CD1c-positive myeloid dendritic cell (primary cell): ENCODE results near the gene SLK.

Experiments used
- DNase-seq: peaks from one replicate; pipeline ENCODE4 v3.0.0-alpha.2; 2016; ENCODE audit errors: extremely low spot score

SLK gene

DNA sequence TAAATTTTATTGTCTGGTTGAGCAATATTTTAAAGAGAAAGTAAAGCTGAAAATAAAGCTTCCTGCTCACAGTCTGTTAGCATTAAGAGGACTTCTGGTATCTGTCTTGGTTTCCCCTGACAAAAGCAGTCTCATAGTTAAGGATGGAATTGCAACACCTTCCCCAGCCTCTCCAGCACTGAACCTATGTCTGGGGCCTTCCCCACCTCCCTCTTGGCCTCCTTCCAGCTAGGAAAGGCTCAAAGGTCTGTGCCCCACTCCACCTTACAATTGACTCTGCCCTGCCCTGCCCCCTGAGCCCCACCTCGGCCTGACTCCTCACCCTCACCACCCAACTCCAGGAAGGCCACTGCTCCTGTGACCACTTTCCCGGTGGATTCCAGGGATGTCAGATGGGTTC is 85.5 kb downstream of the SLK start:
- no peak for DNase-seq

- no peak for DNase-seq
These were observed 86.3 kb downstream of the SLK start for GRCh38 chr10:104053201-104053600.

DNA sequence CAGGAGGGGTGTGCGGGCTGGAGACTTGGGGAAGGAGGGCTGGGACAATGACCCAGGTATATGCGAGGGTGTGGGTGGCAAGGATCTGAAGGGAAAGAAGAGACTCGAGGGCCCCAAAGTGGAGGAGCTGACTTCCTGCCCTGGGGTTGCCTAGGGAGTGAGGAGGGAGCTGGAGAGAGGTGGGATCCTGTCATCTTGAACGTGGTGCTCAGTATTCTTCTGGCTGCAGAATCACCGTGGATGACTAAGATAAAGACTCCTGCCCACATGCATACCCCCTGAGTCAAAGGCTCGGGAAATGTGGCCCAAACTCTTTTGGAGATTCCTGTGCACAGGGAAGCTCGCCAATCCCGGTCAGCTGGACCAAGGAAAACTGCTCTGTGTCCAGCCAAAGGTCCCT is 87.5 kb downstream of the SLK start:
- DNase-seq, result no peak

GRCh38 chr10:104056619-104057273 is 89.8 kb downstream of the SLK start:
- no peak for DNase-seq

DNA sequence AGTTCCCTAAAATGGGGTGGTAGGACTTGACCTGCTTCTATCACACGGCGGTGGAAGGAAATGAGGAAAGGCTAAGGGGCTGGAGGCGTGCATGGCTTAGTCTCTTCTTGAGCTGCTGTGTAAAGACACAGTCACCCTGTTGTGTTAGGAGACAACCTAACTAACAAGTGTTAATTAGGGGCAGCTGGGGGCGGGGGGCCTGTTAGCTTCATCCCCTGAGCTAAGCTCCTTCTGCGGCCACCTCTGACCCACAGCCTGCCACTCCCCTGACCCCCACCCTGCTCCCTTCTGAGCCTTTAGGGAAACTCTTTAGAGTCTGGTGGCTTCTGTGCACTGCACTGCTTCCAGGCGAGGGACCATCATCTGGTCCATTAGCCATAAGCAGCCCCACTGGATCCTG is 90.8 kb downstream of the SLK start:
- no peak for DNase-seq

GRCh38 chr10:104059364-104059763 is 92.4 kb downstream of the SLK start:
- no peak for DNase-seq

- no peak for DNase-seq
These were observed 94.3 kb downstream of the SLK start for GRCh38 chr10:104061196-104061595.

DNA sequence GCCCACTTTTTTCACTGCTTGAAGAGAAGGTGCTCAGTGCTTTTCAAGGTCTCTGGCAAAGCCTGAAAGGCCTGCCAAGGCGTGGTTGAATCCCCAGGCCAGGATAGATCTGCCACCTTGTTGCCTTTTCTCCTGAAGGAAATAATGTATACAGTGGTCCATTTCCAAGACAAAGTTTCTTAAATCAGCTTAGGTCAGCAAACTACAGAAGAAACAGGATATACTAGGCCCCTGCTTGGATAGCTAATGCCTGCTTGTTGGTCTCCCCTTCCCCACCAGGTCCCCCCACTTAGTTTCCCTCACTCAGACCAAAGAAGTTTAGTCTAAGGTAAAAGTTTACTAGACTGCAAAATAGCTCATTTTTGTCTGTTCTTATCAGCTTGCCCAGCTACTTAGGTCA is 98.8 kb downstream of the SLK start:
- no peak for DNase-seq

DNA sequence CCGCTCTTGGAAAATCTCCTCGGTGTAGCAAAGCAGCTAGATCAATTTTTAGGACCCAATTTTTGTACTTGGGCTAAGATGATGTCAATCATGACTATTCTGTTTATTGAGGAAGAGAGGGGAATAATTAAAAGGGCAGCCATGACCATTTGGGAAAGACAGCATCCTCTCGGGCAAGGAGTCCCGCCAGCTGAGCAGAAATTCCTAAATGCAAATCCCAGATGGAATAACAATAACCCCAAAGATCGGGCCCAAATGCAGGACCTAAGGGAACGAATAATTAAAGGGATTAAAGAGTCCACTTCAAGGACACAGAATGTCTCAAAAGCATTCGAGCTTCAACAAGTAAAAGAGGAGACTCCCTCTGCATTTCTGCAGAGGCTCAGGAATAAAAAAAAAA is 100.0 kb downstream of the SLK start:
- no peak for DNase-seq

- DNase-seq, result no peak
These were observed 100.6 kb downstream of the SLK start for GRCh38 chr10:104067525-104067924.

GRCh38 chr10:104069613-104070012 is 102.7 kb downstream of the SLK start:
- DNase-seq, result no peak

- DNase-seq, result no peak
These were observed 105.8 kb downstream of the SLK start for GRCh38 chr10:104072786-104073185.

DNA sequence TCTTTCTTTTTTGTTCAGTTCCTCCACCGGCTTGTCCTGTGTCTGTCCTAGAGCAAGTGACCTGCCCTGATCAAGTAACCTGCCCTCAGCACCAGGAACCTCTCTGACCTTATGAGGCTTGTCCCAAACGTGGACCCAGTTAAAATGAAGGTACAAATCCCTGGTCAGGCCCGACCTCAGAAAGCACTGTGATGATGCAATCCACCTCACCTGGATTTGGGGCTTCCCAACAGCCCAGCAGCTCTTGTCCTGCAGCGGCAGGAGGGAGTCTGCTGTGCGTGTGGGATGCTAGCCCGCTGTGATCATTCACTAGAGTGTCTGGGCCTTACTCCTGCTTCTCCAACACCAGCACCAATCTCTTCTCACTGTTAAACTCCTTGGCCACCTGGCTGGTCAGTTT is 107.6 kb downstream of the SLK start:
- DNase-seq, result no peak

DNA sequence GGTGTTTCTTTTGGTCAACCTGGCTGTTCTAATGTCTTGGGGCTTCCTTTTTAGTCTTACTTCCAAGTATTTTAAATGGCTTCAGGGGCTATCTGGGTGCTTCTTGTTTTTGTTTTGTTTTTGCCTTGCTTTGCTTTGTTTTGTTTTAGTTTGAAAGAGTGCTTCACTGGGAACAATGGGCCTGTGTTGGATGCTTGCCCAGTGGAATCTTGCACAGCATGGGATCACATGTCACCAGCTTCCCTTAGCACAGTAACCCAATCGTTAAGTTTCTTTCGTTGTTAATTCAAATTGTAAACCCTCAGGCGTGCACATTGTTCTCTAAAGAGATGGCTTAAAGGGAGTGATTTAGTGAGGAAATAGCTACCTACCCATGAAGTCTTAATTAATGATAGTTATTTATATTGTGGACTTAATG is 109.8 kb downstream of the SLK start:
- no peak for DNase-seq

DNA sequence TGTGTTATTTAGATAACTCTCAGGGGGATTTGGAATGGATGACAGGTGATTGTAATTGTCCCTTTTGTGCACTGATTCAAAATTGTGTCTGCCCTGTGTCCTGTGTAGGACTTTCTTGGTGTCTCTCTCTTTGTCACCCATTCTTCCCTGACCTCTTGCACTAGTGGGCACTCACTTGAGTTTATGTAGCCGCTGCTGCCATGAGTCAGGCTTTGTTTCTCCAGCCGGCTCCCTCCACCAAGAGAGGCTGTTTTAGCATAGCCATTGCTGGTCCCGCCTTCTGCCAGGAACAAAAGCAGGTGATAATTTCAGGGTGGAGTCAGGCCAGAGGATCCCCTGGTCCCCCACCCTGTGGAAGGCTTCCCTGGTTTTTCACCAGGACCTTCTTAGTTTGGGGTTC is 110.3 kb downstream of the SLK start:
- no peak for DNase-seq

- DNase-seq, result no peak
These were observed 110.8 kb downstream of the SLK start for GRCh38 chr10:104077663-104078151.
